ENCODE data around the gene FBXL7. TPM values are rescaled to one million over a fixed set of nuclear protein-coding genes. Genes with fewer than 3 reads are reported as not detected.

Gene FBXL7
- total RNA-seq, 1 donor from 2014 or later: 1.1 TPM

DNA sequence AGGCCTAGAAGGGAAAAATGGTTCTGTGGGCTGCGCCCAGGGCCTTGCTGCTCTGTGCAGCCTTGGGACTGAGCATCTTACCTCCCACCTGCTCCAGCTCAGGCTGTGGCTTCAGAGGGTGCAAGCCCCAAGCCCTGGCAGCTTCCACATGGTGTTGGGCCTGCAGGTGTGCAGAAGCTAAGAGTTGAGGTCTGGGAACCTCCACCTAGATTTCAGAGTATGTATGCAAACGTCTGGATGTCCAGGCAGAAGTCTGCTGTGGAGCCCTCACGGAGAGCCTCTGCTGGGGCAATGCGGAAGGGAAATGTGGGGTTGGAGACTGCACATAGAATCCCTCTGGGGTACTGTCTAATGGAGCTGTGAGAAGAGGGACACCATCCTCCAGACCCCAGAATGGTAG, 36.0 kb downstream of the FBXL7 start:
- DNase-seq (ENCODE audit: low spot score): no peak
- ATAC-seq: no peak

DNA sequence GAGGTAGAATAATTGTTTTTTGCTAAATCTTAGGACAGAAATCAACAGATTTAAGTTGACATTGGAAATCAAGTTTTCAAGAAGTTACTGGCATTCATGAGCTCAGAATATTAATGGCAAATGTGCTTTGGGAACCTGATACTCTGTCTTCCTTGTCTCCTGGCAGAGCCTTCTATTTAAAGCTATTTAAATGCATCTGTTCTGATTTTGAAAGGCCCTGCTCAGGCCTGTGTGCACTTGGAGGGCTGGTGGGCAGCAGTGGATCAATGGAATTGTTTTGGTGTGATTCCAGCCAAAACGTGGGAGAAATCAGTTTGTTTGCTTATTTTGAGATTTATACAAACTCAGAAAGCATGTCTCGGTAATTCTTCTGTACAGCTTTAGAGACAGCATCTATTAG, 38.5 kb downstream of the FBXL7 start:
- DNase-seq (ENCODE audit: low spot score) (no peak), ATAC-seq (no peak)

DNA sequence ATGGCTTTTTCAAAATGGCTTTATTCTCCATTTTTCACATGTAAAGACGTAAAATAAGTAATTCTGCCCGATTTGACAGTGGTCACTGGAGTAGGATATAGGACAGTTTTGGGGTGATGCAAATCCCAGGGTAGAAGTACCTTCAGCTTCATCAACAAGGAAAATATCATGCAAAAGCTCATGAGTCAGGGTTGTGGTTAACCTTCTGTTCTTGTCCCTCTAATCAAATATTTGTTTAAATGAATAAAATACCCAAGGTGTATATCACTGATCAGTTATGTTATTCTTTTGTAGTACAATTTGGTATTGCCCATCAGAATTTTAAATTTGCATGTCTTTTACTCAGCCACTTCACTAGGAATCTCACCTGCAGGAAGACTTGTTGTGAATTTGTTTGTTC, 40.0 kb downstream of the FBXL7 start:
- ATAC-seq: no peak
- no peak for DNase-seq (ENCODE audit: low spot score)

DNA sequence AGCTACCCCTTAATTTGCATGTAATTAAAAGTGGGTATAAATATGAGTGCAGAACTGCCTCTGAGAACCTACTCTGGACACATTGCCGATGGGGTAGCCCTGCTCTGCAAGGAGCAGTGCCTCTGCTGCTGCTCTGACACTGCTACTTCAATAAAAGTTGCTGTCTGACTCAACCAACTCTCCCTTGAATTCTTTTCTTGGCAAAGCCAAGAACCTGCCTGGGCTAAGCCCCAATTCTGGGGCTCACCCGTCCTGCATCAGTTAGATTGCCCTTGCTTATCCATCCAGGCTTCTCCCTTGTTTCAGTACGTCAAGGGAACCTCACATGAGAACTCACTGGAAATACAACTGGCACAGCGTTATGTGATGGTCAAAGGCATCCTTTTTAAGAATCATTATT, 44.1 kb downstream of the FBXL7 start:
- DNase-seq (ENCODE audit: low spot score) (no peak), ATAC-seq (no peak)

DNA sequence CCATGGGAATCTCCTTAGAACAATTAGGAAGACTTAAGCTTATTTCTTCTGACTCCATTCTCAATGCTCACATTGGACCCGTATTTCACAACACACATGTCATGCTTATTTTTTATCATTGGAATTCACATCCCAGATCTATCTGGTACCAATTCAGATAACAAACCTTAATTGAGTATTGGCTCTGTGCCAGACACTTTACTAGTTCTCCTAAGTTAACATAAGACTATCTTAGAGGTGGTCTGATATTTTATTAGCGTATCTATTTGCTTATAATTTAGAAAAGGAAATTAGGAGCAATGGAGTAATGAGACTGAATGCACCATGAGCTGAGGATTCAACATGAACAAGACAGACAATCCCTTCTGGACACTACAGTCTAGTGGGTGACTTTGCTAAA, 45.1 kb downstream of the FBXL7 start:
- no peak for DNase-seq (ENCODE audit: low spot score)
- no peak for ATAC-seq

DNA sequence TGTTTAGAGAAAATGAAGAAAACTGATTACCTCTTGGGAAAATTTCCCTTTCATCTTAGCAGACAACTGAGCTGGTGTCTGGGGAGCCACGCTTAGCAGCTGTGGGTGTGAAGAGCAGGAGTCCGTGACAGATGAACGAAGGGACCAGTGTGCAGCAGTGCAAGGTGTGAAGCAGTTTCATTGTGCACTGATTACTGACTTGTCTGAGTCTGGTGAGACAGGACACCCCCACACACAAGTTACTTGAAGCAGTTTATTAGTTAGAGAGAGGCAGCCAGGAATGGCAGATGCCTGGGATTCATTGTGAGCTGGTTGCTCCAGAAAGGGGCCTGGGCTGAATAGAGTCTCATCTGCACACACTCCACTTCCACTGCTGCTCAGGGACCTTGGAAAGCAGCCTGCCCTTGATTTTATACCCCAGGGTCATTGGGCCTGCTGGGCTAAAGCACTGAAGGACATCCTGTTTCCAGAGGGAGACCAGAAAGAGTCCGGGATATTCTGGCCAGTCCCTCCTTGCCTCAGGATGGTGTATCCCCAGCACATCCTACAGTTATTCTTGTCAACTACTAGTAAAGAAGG, 47.4 kb downstream of the FBXL7 start:
- ATAC-seq: no peak
- no peak for DNase-seq (ENCODE audit: low spot score)

DNA sequence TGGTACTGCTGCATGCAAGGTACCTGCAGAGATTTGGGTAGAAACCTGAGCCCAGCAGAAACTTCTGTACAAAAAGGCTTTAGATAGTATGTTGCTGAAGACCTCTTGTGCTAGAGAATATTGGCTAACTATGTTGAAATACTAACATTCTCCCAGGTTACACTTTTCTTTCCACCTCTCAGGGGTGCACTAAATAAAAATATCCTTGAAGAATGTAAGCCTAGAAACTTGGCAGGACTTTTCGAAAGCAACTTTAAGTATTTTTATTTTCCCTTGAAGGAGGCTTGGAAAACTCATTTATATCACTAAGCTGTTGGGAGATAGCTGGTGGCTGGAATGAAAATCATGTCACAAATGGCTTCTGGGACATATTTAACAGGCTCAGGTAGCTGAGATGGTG, 50.0 kb downstream of the FBXL7 start:
- ATAC-seq (no peak), DNase-seq (ENCODE audit: low spot score) (no peak)

DNA sequence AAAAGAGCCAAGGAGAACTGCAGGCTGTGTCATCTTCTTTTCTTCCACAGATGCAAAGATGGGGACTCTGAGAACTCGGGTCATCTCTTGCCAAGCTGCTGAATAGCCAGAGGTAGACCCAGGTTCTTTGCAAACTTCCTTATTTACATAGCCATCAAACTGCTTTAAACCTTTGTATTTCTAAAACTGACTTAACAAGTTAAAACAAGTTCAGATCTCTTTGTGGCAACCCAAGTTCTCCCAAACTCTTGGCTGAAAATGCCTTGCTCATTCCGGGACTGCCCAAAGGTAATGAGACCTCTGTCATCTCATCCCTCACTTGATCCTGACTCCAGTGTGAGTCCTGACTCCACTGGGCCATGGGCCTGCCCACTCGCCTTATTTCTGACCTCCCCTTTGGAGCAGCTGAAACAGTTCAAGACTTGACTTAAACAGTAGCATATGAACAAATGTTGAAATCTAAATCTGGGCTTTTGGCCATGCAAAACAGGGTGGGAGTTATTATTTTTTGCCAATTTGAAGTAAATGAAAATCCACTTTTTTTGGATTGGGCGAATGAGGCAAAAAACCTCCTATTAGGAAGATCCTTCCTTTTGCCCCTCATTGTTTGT, 50.6 kb downstream of the FBXL7 start:
- ATAC-seq (no peak), DNase-seq (ENCODE audit: low spot score) (no peak)

DNA sequence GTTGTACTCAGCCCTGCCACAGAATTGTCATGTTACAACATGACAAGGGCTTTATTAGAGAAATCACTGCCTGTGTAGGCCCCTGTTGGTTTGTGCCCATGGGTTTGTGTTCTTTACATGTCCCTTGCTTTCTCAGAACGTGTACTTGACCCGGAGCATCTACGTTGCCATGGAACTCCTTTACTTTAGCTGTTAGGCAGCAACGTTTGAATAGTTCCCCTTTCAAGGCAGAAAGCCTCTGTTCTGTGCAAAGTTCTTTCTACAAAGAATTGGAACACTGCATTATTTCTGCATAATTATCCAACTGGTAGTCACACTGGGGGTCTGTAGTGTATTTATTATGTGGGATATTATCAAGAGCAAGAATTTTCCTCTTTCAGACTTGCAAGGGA, 51.1 kb downstream of the FBXL7 start:
- DNase-seq (ENCODE audit: low spot score) (no peak), ATAC-seq (no peak)

DNA sequence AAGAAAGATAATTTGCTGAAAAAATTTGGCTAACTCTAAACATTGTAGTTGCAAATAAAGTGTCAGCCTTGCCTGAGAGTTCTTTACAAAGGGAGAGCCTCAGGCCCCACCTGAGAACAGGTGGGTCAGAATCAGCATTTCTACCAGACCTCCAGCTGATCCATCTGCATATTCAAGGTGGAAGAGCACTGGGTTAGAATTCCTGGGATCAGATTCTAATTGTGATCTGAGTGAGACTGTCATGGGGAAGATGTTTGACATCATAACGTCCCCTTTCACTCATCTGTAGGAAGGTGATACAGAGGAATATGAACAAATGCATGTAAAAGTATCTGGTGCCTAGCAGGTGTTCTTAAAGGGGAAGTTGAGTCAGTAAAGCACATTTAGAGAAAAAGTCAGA, 54.6 kb downstream of the FBXL7 start:
- DNase-seq (ENCODE audit: low spot score) (no peak), ATAC-seq (no peak)

DNA sequence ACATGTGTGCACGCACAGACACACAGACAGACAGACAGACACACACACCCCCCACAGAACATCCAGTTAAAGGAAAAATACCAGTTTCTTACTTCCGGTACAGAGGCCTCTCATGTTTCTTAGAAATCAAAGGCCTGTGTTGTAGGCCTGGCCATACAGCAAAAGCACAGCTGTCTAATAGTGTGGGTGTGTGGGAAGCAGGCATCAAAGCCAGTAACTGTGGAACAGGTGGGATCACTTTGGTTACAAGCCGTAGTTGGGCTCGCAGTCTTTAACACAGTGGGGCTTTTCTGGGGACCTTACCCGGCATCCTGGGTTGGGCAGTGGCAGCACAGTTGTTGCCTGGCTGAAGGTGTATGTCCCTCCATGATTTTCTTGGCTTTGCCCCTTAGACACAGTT, 55.2 kb downstream of the FBXL7 start:
- DNase-seq (ENCODE audit: low spot score) (no peak), ATAC-seq (no peak)

DNA sequence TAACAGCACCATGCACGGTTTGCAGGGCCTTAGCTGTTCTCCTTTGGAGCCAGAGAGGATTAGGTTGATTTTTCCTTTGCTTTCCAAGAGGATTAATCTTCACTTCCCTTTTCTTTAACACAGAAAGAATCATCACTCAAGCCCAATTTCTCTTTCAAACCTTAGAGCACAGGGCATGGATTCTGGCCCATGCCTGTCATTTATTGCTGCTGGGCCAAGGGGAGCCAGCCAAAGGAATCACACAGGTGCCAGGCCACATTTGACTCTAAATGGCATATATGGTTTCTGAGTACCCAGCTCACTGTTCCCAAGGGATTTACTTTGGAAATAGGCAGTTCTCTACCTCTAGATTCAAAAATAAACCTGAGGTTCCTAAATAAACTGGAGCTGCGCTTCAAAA, 58.3 kb downstream of the FBXL7 start:
- no peak for ATAC-seq

DNA sequence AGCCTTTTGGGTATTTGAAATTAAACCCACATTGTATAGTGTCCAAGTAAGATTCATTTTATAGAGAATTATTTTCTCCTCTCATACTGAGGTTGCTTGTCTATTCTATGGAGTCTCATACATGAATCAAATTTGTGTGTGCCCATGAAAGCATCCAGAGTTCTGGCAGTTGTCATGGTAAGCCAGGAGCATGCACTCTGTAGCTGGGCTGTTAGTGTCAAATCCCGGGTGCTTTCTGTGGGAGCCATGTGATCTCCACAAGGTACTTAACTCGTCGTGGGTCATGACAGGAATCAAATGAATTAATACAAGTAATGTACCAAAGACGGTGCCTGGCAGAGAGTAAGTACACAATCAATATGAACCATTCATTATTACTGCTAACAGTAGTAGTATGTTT, 58.7 kb downstream of the FBXL7 start:
- ATAC-seq: no peak
- DNase-seq (ENCODE audit: low spot score): no peak

More for the DNA sequence above, 58.3 kb downstream of the FBXL7 start:
- DNase-seq (ENCODE audit: low spot score): no peak

DNA sequence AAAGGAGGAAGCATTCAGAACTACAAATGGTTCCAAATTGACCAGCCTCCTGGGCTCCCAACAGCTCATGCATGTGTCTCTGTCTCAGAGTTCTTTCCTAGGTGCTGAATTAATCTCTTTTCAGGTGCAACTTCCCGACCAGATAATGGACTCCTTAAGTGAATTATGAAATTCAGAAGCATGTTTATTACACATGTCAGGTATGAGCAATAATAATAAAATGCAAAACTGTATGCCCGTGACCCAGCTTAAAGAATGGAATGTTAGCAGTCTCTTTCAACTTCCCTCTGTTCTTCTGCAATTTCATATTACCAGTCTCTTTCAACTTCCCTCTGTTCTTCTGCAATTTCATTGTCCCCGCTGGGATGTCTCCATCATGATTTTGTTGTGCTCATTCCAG, 60.4 kb downstream of the FBXL7 start:
- DNase-seq (ENCODE audit: low spot score): no peak
- no peak for ATAC-seq

DNA sequence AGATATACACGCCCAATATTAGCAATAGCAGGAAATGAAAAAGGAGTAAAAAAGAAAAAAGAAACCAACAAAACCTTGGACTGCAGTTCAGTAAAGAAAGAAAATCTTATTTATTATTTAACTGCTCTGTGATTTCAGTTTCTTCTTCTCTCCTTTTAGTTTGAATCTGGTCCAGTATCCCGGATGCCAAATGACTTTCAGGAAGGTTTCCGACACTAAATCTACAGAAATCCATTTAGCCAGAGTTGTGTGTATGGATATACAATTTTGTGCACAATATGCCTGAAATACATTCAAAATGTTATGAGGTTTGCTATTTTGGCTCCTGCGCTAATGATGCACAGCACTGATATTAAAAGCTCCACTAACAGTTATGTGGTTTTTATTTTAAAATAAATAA, 64.5 kb downstream of the FBXL7 start:
- DNase-seq (ENCODE audit: low spot score) (no peak), ATAC-seq (no peak)

DNA sequence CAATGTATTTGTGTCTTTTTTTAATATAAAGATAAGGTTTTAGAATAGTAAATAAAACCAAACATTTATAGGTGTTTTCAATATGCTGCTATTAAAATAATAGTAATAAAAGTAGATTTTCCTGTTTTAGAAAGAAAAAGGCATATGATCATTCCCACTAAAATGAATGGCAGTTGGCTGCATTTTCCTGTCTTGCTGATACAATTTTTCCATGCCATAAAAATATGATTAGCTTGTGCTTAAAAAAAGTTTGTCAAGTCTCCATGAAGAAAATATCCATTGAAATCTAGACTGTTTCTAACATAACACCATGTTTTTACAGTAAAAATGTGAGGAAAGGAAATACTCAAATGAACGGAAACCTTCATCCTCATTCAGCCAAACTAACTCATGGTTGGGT, 65.0 kb downstream of the FBXL7 start:
- no peak for ATAC-seq
- DNase-seq (ENCODE audit: low spot score): no peak

DNA sequence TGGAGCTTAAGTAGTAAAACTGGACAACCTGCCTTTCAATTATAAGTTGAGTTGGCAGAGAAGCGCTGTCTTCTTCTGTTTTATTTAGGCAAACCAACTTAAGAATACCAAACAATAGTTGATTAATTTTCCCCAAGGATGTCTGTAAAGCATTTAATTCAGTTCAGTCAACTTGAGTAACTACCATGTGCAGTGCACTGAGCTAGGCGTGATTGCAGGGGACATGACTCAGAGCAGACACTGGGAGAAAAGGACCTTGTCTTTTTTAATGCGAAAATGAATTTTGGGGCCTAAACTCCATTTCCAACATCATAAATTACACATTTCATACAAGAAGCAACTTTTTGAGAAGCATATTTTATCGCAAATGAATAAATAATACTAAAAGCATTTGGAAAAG, 66.3 kb downstream of the FBXL7 start:
- DNase-seq (ENCODE audit: low spot score) (no peak), ATAC-seq (no peak)

DNA sequence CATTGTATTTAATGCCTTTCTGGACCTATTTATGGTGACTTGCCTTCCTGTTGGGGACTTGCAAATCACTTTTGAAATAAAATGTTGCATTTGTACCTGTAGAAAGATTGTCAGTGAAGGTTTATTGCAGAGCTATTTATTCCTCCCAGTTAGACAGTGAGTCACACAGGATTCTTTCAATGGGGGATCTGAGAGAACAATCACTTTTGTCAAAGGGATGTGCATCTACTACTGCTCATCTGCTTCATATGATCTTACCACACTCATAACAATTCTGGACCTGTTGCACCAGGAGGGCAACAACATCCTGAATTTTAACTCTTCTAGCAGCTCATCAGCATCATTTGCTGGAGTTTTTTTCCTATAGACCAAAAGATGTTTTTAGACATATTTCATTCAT, 66.8 kb downstream of the FBXL7 start:
- no peak for DNase-seq (ENCODE audit: low spot score)
- no peak for ATAC-seq

DNA sequence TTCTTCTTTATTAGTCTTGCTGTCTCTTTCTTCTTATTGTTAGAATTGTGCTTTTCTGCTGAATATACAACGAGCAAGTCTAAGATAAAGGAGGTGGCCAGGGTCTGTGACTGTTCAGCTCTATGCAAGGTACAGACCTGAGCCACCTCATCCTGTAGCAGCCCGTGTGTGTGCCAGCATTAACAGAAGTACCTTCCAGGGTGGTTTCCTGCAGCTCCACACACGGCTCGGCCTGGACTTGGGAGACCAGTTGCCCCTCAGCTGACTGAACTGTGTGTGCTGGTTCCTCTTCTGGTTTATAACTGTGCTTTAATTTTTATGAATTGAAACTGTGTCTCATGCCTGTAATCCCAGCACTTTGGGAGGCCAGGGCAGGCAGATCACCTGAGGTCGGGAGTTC, 70.5 kb downstream of the FBXL7 start:
- DNase-seq (ENCODE audit: low spot score) (no peak), ATAC-seq (no peak)

DNA sequence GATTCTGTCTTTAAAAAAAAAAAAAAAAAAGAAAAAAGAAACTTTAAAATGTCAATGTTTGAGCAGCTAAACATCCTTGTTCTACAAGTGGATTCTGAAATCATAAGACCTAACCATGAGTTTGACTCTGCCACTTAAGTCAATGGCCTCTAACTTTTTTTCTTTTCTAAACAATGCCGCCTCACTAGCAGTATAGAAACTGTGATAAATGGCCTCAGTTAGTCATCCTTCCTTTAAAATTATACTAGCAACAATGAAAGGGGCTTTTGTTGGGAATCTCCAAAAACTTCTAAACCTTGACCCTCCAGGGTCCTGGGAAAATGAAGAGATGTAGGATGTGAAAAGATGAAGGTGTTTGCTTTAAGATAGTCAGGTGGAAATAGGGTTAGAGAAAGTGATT, 71.1 kb downstream of the FBXL7 start:
- no peak for DNase-seq (ENCODE audit: low spot score)
- ATAC-seq: no peak

DNA sequence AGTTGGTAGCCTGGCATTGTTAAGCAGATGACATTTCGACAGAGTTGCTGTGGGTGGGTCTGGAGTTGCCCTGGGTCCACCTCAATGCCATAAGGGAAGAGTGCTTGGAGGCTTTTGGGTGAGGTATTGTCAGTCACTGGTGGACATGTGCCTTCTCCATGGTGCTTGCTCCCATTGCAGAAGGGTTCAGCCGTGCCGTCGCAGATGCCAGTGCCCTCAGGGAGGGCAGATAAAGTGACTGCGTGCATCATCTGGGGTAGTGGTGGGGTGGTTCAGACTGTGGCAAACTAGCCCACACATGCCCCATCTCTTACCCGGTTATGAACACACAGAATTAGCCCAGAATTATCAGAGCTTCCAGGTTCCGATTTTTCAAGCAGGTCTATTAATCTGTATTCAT, 71.6 kb downstream of the FBXL7 start:
- ATAC-seq: no peak
- DNase-seq (ENCODE audit: low spot score): no peak

DNA sequence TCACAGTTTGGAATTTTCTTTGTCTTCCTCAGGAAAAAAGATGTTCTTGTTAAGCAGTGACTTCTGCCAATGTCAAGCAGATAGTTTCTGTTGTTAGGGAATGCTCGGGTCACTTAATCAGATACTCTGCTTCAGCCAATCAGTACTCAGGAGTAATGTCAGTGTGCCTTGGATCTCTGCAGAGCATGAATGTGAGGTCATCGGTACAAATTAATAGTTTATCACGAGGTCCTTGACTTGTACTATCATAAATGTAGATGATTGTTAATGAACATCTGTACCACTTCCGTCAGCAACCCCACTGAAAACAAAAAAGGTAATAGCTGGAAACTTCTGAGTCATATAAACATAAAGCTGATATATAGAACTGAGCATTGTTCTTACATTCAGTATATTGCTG, 73.6 kb downstream of the FBXL7 start:
- ATAC-seq (no peak), DNase-seq (ENCODE audit: low spot score) (no peak)

DNA sequence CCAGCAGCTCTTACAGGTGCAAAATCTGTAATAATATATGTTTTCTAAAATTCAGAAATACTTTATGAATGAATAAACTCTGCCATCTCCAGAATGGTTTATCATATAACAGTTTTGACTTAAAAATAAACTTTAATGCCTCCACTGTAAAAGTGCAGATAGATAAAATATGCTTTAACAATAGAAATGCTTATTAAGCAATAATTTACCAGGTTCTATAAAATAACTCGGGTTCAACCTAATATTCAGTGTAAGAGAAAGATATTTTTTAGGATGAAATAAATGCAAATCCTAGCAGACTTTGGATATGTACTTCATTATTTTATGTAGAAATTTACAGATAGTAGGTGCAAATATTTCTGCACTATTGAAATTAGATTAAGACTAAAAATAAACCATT, 74.1 kb downstream of the FBXL7 start:
- ATAC-seq: no peak
- DNase-seq (ENCODE audit: low spot score): no peak
